Measurements from ENCODE around the gene ARSH. TPM values are rescaled to one million over a fixed set of nuclear protein-coding genes. Genes with fewer than 3 reads are reported as not detected.
A peak's percentile ranks its signal among the peaks of the same experiment; 100 is the strongest.

ARSH gene
- total RNA-seq, 1 donor from 2014 or later, result not detected

DNA sequence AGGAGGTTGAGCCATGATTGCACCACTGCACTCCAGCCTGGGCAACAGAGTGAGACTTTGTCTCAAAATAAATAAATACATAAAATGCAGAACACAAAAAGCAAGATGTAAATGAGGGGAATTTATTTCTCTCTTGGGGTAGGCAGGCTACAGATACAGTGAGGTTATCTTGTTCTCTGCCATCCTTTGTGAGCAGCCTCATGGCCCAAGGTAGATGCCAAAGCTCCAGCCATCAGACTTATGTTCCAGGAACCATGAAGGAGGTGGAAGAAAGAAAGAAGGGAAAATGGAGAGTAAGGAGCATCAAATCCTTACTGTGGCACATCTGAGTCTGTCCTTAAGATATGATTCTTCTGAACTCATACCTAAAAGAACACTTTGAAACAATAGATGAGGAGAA lies 11.1 kb downstream of the ARSH start:
- Mint-ChIP-seq H3K4me1 (ENCODE audit: unreplicated experiment) (no peaks in the 10 kb centered on the region), H3K36me3 (ENCODE audit: unreplicated experiment) (no peaks in the 10 kb centered on the region), H3K9me3 (ENCODE audit: unreplicated experiment) (peaks cover 11% of the 10 kb centered on the region), H3K4me3 (ENCODE audit: unreplicated experiment) (no peak overlapping the region), H3K27ac (ENCODE audit: unreplicated experiment) (no peak overlapping the region), H3K27me3 (ENCODE audit: unreplicated experiment) (no peaks in the 10 kb centered on the region)
- TF ChIP-seq, protein P1, sequence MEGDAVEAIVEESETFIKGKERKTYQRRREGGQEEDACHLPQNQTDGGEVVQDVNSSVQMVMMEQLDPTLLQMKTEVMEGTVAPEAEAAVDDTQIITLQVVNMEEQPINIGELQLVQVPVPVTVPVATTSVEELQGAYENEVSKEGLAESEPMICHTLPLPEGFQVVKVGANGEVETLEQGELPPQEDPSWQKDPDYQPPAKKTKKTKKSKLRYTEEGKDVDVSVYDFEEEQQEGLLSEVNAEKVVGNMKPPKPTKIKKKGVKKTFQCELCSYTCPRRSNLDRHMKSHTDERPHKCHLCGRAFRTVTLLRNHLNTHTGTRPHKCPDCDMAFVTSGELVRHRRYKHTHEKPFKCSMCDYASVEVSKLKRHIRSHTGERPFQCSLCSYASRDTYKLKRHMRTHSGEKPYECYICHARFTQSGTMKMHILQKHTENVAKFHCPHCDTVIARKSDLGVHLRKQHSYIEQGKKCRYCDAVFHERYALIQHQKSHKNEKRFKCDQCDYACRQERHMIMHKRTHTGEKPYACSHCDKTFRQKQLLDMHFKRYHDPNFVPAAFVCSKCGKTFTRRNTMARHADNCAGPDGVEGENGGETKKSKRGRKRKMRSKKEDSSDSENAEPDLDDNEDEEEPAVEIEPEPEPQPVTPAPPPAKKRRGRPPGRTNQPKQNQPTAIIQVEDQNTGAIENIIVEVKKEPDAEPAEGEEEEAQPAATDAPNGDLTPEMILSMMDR (IDR thresholded peaks at IDR 0.05), result no peak
- DNase-seq (ENCODE audit: extremely low spot score, unreplicated experiment), result no peak

DNA sequence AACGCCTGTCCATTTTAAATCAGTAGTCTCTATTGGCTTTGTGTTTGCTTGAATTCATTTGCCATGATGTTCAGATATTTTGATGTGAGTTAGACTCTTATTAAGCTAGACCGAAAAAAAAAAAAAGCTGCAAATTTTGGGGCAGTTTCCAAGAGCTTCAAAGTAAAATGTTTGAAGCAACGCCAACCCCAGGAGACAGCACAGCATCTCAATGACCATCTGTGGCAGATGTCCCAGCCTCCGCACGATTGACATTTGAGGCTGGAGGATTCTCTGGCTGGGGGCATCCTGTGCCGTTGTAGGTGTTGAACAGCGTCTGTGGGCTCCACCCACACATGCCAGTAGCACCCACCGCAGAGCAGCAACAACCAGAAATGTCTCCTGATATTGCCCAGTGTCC lies 17.8 kb downstream of the ARSH start:
- no peaks in the 10 kb centered on the region for H3K4me1 Mint-ChIP-seq (ENCODE audit: unreplicated experiment)
- no peak overlapping the region for H3K27ac Mint-ChIP-seq (ENCODE audit: unreplicated experiment)
- no peaks in the 10 kb centered on the region for H3K27me3 Mint-ChIP-seq (ENCODE audit: unreplicated experiment)
- no peak overlapping the region for H3K4me3 Mint-ChIP-seq (ENCODE audit: unreplicated experiment)
- H3K9me3 Mint-ChIP-seq (ENCODE audit: unreplicated experiment), result no peaks in the 10 kb centered on the region
- TF ChIP-seq, protein P1 (IDR thresholded peaks at IDR 0.05), result no peak
- no peaks in the 10 kb centered on the region for H3K36me3 Mint-ChIP-seq (ENCODE audit: unreplicated experiment)
- DNase-seq (ENCODE audit: extremely low spot score, unreplicated experiment), result peak; percentile 23

DNA sequence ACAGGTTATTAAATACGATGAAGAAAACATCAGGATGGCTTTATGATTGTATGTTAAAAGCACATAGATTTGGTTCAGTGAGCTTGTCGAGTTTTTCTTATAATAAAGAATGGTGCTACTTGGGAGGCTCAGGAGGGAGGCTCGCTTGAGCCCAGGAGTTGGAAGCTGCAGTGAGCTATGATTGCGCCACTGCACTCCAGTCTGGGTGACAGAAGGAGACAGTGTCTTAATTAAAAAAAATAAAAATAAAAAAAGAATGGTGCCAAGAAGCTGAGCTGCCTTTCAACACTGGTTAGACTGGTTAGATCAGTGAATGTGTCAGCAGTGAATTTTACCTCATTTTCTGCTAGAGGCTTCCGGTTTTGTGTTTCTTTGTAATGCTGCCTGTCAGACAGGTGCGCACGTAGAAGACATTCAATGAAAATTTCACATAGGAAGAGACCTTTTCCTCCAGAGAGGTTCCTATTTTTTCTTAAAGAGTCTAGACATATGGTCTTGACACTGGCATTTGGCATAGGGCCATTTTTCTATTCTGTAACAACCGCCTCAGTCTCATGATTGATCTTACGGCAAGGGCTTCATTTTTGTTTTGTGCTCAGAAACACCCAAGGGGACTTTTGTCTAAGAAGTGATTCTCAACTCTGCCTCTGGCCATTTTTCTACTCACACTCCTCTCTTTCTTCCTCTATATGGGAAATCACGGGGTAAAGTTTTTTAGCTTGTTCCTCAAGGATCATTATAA lies 19.9 kb downstream of the ARSH start:
- H3K36me3 Mint-ChIP-seq (ENCODE audit: unreplicated experiment), result no peaks in the 10 kb centered on the region
- peak; percentile 36 for DNase-seq (ENCODE audit: extremely low spot score, unreplicated experiment)
- H3K9me3 Mint-ChIP-seq (ENCODE audit: unreplicated experiment), result no peaks in the 10 kb centered on the region
- H3K4me3 Mint-ChIP-seq (ENCODE audit: unreplicated experiment), result no peak overlapping the region
- no peak overlapping the region for H3K27ac Mint-ChIP-seq (ENCODE audit: unreplicated experiment)
- H3K27me3 Mint-ChIP-seq (ENCODE audit: unreplicated experiment), result peaks cover 6% of the 10 kb centered on the region
- H3K4me1 Mint-ChIP-seq (ENCODE audit: unreplicated experiment), result no peaks in the 10 kb centered on the region
- TF ChIP-seq, protein P1 (IDR thresholded peaks at IDR 0.05), result no peak

DNA sequence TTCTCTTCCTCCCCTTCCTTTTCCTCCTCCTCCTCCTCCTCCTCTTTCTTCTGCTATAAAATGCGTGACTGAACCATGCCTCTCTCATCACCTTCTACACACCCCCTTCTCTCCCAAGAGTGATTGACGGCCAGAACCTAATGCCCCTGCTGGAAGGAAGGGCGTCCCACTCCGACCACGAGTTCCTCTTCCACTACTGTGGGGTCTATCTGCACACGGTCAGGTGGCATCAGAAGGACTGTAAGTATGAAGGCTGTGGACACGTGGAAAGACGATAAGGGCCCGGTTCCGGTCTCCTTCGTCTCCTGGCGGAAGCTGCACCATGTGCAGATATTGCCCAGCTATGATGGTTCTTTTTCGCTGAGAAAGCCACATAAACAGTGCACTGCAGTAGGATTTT lies 22.8 kb downstream of the ARSH start:
- H3K27ac Mint-ChIP-seq (ENCODE audit: unreplicated experiment), result no peak overlapping the region
- peak; percentile 69 for DNase-seq (ENCODE audit: extremely low spot score, unreplicated experiment)
- H3K4me1 Mint-ChIP-seq (ENCODE audit: unreplicated experiment), result no peaks in the 10 kb centered on the region
- TF ChIP-seq, protein P1 (IDR thresholded peaks at IDR 0.05), result no peak
- H3K27me3 Mint-ChIP-seq (ENCODE audit: unreplicated experiment), result peaks cover 18% of the 10 kb centered on the region
- H3K4me3 Mint-ChIP-seq (ENCODE audit: unreplicated experiment), result no peak overlapping the region
- H3K9me3 Mint-ChIP-seq (ENCODE audit: unreplicated experiment), result no peaks in the 10 kb centered on the region
- H3K36me3 Mint-ChIP-seq (ENCODE audit: unreplicated experiment), result no peaks in the 10 kb centered on the region

DNA sequence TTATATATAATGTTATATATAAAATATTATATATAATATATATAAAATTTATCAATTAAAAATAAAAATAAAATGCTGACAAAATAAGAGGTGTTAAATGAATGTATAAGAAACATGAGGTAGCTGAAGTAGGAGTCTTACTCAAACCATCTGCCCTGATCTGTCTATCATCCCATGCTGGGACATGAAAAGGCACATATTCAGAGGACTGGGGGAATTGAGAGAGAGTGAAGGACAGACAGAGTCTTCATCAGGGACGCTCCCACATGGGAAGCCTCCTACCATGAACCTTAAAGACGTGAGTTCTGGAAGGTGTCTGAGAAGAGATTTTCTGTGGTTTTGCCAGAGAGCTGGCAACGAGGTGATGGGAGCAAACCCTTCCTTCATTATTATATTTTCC lies 30.9 kb downstream of the ARSH start:
- H3K27ac Mint-ChIP-seq (ENCODE audit: unreplicated experiment), result no peak overlapping the region
- H3K9me3 Mint-ChIP-seq (ENCODE audit: unreplicated experiment), result peaks cover 4% of the 10 kb centered on the region
- TF ChIP-seq, protein P1 (IDR thresholded peaks at IDR 0.05), result no peak
- no peak overlapping the region for H3K4me3 Mint-ChIP-seq (ENCODE audit: unreplicated experiment)
- peak; percentile 5 for DNase-seq (ENCODE audit: extremely low spot score, unreplicated experiment)
- H3K27me3 Mint-ChIP-seq (ENCODE audit: unreplicated experiment), result peaks cover 14% of the 10 kb centered on the region
- peaks cover 4% of the 10 kb centered on the region for H3K4me1 Mint-ChIP-seq (ENCODE audit: unreplicated experiment)
- no peaks in the 10 kb centered on the region for H3K36me3 Mint-ChIP-seq (ENCODE audit: unreplicated experiment)
